Activated gamma-delta T cell (primary cell): ENCODE results near the gene COPS4.
"Not testable (repeated sequence)": the region's sequence is repeated elsewhere in the genome, so short reads cannot be mapped to it uniquely, and the experiment has no call there.

Source experiments
- DNase-seq: peaks from one replicate; lab custom pipeline; 2025; lab: John Stamatoyannopoulos, UW
- total RNA-seq, 2 donors: gene quantifications; one replicate each; lab custom pipeline; 2026; lab: John Stamatoyannopoulos, UW

Gene COPS4
- 39.0 to 46.8 reads per million in 2 donors for total RNA-seq

DNA sequence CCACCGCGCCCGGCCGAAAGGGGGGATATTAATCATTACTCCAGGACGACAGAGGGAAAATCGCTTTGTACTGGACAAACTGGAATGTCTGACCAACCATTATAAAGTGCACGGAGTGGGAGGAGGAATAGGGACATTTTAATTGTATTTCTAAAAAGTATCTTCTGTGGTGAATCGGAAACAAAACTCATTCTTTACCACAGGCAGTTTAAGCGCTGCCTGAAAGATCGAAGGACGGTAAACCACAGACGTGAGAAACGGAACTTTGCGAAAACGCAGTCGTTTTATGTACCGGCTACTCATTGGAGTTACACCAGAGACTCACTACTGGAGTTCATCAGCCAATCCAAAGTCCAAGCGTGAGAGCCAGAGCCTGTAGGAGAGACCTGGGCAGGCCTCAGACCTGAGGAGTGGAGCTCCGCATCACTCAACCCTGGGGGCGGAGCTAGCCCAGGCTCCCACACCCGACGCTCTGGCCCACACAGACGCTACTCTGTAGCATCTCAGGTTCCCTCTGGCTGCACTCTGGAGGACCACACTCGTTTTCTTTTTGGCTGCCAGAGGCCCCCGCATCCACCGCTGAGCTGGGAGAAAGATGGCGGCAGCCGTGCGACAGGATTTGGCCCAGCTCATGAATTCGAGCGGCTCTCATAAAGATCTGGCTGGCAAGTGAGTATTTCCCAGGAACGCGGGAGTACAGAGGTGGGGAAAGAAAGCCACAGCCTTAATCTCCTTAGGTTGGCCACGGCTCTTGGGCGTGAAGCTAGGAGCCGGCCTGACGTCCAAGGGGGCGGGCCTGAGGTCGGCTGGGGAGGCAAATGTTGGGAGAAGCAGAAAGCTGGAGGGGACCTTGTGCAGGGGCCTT, at the start of gene COPS4:
Gene COPS4 (plus strand): TSS at position 554 of the 865 bp plus-strand sequence. CDS start 42 bp downstream, at position 596.
- DNase-seq = peak; percentile 67

DNA sequence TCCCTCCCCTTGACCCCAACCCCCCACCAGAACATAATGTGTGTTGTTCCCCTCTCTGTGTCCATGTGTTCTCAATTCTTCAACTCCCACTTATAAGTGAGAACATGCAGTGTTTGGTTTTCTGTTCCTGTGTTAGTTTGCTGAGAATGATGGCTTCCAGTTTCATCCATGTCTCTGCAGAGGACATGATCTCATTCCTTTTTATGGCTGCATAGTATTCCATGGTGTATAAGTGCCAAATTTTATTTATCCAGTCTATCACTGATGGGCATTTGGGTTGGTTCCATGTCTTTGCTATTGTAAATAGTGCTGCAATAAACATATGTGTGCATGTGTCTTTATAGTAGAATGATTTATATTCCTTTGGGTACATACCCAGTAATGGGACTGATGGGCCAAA, 47.5 kb upstream of the COPS4 start:
- not testable (repeated sequence) for DNase-seq

DNA sequence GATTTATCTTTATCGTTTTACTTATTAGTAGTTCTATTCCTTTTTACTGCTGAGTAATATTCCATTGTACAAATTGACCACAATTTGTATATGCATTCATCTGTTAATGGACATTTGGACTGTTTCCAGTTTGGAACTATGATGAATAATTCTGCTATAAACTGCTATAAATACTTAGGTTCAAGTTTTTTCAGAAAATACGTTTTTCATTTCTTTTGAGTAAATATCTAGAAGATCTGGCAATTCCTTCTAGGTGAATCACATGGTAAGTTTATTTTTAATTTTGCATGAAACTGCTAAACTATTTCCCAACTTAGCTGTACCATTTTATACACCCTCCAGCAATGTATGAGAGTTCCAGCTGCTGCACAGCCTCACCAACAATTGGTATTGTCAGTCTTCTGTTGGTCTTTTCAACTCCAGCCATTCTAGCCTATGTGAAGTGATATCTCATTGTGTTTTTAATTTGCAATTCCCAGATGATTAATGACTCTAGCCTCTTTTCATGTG, 46.6 kb upstream of the COPS4 start:
- DNase-seq = no peak

DNA sequence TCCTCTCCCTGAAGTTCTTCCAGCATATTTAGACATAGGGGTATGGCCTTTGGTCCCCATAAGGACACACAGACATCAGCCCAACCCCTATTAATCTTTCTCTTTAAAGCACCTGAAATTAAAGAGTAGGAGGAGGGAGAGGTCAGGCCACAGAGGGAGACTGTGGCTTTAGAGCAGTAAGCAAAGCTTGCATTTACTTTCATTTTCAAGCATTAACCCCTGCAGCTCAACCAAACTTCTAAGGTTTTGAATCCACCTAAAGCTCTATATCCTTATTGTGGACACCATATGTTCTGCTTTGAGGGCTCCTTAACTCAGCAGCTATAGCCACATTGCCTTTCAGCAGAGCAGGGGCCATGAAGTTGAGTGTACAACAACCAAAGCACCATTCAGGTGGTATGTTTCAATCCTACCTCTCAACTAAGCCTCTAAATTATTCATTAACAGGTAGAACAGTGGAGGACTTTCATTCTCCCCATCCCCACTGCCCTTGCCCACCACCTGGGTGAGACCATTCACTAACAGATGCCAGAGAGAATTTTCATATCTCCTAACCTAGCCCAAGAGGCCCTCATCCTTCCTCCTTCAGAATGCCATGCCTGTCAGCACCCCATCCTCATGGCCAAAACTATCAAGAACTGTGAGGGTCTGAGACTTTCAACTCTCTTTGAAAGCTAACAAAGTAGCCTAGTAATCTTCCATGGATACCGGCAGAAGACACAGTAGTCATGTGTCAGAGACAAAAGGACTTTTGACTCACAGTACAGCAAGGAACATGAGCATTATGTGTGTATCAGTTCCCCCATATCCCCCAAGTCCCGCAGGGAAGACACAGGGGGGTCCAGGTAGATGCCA, 45.2 kb upstream of the COPS4 start:
- no peak for DNase-seq

DNA sequence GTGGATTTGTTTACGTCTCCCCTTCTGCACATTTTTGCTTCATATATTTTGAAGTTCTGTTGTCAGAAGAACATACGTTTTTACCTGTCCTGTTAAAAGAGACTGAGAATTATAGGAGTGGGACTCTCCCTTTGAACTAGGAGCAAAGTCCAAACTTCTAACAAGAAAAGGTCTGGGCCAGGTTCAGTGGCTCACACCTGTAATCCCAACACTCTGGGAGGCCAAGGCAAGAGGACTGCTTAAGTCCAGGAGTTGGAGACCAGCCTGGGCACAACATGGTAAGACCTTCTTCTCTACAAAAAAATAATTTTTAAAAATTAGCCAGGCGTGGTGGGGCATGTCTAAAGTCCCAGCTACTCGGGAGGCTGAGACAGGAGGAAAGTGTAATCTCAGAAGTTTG, 40.1 kb upstream of the COPS4 start:
- no peak for DNase-seq

DNA sequence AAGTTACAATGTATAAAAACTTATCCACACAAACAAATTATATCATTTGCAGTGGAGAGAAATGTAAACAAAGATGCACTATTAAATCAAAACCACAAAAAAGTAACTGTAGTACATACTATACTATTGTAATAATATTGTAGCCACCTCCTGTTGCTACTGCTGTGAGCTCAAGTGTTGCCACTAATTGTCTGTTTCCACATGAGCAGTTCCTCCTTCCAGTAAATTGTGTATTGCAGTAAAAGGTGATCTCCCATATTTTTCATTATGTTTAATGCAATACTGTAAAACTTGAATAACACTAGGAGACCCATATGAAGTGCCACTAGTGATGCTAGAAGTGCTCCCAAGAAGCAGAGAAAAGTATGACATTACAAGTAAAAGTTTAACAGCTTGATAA, 36.1 kb upstream of the COPS4 start:
- DNase-seq = no peak

DNA sequence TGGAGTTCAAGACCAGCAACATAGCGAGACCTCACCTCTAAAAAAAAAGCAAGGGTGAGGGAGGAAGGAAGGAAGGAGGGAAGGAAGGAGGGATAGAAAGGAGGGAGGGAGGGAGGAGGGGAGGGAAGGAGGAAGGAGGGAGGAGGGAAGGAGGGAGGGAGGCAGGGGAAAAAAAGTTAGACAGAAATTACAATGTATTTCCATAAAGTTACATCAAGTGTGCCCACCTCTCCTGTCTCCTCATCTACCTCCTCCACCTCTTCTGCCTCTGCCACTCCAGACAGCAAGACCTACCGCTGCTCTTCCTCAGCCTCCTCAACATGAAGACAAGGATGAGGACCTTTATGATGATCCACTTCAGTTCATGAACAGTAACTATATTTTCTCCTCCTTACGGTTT, 32.7 kb upstream of the COPS4 start:
- DNase-seq = no peak

DNA sequence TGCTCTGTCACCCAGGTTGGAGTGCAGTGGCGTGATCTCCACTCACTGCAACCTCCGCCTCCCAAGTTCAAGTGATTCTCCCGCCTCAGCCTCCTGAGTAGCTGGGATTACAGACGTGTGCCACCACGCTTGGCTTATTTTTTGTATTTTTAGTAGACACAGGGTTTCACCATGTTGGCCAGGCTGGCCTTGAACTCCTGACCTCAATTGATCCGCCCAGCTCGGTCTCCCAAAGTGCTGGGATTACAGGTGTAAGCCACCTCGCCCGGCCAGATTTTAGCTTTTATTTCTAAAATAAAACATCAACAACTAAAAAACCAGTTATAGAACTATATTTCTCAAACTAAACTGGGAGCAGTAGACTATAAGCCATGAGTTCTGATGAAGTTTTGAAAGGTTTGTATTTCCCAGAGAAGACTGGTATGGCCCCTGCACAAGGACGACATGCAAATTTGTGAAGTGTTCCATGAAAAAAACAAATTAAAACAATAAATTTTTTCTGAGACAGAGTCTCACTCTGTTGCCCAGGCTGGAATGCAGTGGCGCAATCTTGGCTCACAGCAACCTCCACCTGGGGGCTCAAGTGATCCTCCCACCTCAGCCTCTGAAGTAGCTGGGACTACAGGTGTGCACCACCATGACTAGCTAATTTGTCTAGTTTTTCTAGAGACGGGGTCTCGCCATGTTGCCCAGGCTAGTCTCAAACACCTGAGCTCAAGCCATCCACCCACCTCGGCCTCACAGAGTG, 31.8 kb upstream of the COPS4 start:
- DNase-seq = not testable (repeated sequence)

DNA sequence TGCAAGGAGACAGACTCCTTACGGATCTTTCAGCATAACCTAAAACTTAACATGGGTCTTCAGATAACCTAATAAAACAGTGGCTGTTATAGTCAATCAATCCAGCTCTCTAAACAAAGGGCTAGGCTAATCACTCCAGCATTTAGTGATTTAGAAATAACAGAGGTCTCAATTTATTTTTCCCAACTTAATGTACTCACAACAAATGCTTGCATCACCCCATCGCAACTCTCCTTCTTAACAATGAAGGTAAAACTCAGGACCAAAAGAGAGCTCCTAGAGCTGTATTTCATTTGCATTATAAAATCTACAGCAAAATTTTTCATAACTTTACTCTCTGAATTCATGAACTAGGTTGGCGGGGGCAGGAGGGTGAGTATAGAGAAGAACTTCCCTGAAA, 25.5 kb upstream of the COPS4 start:
- no peak for DNase-seq

DNA sequence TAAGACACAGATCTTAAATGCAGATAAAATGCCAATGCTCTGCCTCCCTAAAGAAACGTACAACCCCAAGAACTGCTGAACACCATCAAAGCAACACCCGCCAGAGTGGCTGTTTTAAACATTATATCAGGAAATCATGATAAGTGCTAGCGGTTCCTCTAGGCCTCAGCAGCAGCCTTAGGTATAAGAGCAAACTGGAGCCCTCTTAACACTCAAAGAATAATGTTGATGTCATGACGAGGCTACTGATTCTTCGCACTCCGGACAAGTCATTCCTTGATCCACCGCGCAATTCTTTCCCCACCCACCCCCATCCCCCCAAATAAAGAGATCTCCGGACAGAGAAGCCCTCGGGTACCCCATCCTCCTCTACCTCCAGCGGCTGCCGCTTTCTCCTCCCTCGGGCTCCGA, 24.9 kb upstream of the COPS4 start:
- no peak for DNase-seq

DNA sequence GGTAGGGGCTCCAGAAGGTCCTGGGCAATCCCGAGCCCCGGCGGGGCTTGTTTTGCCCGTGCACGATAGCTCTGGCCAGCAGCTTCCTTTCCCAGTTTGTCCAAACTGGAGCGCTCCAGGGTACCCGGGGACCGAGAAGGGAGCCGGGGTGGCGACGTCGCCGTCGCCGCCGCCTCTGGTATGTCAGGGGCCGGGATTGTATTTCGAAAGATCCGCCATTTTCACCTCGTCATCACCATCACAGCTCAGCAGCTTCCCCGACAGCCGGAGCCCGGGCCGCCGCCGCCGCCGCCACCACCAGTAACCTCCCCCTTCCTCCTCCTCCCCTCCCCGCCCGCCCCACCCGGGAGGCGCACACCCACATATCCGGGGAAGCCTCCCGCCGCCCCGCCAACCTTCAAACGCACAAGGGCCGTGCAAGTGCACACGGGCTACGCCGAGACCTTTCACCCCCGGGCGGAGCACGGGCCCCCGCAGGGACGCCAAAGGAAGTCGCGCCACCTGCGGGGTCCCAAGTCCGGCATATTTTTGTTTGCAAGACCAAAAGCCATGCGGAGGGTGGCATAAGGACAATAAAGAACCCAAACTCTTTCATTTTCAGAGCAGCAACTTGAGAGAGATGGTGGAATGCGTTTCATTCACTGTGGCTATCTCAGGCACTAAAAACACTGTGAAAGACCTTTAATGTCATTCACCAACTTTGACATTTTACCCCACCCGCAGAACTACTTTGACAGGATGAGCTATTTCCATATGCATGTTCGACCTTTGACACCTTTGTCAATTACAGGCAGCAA, 24.3 kb upstream of the COPS4 start, which contains the start of gene LIN54:
Gene LIN54 (minus strand): TSS at position 302 of the 797 bp plus-strand sequence. CDS start 25,979 bp downstream, outside the sequence.
- DNase-seq = peak; percentile 84

DNA sequence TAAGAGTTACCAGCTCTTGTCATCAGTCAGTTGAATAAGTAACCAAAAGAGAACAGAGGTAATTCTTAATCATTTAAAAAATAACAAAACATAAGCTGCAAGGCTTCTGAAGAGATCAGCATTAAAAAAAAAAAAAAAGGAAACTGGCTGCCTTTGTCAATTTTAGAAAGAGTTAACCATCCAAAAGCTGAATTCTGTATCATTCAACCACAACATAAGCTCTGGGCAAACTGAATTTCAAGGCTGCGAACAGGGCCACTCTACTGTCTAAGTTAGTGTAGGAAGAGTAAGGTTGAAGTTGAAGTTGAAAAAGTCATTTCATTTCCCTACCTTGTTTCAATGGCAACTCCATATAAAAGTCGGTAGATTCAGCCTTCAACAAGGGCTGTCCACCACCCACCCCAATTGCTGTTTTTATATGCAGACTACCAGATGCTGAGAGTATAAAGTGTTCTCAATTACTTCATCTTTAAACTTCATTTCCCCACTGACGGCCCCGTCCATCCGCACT, 23.2 kb upstream of the COPS4 start:
- DNase-seq = no peak

DNA sequence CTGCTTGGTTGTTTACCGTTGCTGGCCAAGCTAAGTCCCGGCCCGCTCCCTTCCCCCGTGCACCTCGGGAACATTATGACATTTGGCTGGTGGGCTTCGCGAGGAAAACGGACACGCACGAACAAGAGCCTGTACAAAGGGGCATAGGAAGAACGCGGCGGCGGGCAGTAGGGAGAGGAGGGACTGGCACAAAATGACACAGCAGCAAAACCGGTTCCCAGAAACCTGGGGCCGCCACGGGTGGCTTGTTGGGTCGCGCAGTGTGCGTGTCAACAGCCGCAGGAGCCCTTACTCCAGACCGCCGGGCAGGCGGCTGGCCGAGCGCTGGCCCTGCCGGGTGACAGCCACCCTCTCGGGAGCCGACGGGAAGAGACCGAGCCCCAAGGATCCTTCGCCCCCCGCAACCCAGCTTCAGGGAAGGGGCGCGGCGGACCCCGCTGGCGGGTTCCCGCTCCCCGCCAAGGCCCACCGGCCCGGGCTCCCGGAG, 22.7 kb upstream of the COPS4 start:
- DNase-seq = no peak

DNA sequence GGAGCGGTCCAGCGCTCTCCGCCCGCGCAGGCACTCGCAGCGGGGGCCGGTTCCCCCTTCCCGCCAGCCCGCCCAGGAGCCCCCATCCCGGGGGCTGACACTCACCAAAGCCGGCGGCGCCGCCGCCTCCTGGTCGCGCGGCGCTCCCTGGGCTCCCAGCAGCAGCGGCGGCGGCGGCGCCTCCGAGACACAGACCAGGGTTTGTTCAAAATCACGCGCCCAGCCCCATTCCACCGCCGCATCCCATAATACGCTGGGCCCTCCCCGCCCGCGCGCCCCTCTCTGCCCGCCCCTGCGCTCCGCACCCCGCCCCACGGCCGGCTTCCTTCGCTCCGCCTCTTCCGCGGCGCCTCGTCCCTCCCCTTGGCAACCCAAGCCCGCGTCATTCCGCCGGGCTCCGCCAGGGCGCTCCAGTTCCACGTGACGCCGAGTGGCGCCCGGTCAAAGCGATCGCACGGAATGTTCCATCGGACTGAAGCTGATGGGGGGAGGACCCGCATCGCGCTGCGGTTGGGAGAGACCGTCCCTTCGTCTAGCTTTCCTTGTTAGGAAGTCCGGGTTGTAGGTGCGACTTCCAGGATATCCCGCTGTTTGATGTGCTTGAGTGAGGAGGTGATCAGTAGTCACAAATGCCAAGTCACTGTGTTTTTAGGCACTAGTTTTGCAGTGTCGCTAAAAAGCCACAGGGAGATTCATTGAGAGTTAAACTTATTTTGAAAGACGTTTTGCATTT, 22.1 kb upstream of the COPS4 start:
- peak; percentile 96 for DNase-seq

DNA sequence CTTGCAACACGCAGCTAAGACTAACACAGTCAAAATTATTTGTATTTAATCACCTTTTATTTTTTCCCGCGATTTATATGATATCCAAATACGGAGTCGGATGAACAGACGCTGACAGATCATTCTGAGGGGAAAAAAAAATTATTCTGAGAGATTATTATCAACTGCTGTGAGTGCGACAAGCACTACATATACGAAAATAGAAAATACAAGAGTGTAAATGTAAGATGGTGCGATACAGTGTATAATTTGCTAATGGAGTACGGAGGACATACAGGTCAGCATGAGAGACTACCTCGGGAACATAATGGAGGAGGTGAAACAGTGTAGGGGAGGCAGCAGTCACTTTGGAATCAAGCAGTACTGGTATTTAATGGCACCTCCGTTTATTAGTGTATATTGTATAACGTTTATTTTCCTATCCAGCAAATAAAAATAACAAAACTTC, 21.5 kb upstream of the COPS4 start:
- DNase-seq = no peak

DNA sequence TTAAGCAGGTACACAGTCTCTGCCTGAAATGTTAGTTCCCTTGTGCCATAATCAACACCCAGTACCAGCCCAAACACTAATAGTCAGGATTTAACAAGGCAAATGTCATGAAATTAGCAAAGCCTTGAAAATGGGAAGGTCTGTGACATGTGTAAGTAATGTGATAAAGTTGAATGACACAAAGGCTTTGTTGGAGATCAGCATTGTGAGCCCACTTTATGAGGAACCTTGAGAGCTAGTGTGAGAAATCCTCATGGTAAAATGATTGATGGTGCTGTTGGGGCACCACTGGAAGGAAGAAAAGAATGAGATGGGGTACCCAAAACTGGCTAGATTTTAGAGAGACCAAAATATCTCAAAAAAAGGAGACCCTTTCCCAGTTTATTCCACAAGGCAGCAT, 21.1 kb upstream of the COPS4 start:
- no peak for DNase-seq

DNA sequence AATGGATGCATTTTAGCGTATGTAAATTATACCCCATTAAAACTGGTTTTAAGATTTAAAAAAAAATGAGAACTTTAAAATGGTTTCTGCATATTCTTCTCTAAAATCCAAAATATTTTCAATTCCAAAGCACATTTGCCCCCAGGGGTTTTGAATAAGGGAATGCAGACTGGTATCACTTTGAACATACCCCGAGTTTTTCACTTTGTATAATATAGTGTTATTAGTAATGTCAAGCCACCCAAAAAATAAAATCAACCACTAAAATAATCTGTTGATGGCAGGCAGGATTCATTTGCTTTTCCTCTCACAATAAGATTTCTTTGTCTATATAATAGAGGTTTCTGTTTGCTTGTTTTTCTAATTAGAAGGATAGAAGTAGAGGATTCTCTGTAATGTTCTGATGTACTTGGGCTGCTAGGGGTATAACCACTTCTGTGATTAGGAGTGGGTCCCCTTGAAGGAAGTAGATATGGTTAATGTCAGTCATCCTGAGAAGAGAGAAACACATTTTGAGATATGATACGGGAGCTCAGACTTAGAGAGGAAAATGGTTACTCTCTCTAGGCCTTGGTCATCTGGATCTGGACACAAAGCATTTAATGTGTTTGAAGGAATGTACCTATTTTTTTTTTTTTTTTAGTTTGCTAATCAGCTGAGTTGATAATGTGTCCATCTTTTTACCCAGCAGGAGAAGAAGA, 15.0 kb upstream of the COPS4 start:
- DNase-seq = no peak

DNA sequence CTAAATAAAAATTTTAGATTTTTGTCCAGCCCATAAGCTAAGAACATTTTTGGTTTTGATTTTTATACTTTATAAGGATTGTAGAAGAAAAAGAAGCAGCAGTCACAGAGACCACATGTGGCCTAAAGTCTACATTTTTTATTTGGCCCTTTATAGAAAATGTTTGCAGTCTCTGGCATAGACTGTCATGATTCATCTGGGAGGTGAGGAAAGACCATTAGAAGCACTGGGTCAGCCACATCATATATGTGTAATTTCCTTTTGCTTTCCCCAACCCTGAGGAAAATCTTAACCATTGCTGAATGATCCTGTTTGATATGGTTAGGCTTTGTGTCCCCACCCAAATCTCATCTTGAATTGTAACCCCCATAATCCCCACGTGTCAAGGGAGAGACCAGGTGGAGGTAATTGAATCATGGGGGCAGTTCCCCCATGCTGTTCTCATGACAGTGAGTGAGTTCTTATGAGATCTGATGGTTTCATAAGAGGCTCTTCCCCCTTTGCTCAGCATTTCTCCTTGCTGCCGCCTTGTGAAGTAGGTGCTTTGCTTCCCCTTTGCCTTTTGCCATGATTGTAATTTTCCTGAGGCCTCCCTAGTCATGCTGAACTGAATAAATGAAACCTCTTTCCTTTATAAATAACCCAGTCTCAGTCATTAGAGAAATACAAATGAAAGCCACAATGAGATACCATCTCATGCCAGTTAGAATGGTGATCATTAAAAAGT, 12.1 kb upstream of the COPS4 start:
- no peak for DNase-seq
